GM23338 (cell line): ENCODE measurements around the gene TMEM120B. TPM values are rescaled to one million over a fixed set of nuclear protein-coding genes. Genes with fewer than 3 reads are reported as not detected.
"Not testable (repeated sequence)": the region's sequence is repeated elsewhere in the genome, so short reads cannot be mapped to it uniquely, and the experiment has no call there.

Source experiments
- ATAC-seq: fragments of 200-7000 bp; cut with Tn5 transposase; 3 replicates; pipeline ENCODE4 v1.9.1; 2020
- DNase-seq: peaks from one replicate; pipeline ENCODE4 v3.0.0-alpha.2; 2015; ENCODE audit warnings: low spot score
- H2AFZ ChIP-seq: fragments of 200-600 bp; sonication (generic); 2 replicates; pipeline ENCODE4 v1.8.0; 2016; ENCODE audit warnings: antibody characterized with exemption, mild to moderate bottlenecking, moderate library complexity
- H3F3A ChIP-seq: fragments of 200-600 bp; sonication (generic); replicated peaks from 2 replicates; pipeline ENCODE4 v1.8.0; 2017; ENCODE audit warnings: antibody characterized with exemption, mixed run types, low read depth
- H3K27ac ChIP-seq: fragments of 200-600 bp; sonication (generic); 2 replicates; pipeline ENCODE4 v1.6.1; 2016; ENCODE audit warnings: low read depth
- H3K27me3 ChIP-seq: fragments of 200-600 bp; sonication (generic); 2 replicates; pipeline ENCODE4 v1.8.0; 2016; ENCODE audit warnings: mild to moderate bottlenecking, mixed run types, moderate library complexity; ENCODE audit not compliant: insufficient read depth
- H3K36me3 ChIP-seq: fragments of 200-600 bp; sonication (generic); 2 replicates; pipeline ENCODE4 v1.8.0; 2016; ENCODE audit warnings: mild to moderate bottlenecking; ENCODE audit not compliant: insufficient read depth
- H3K4me1 ChIP-seq: fragments of 200-600 bp; sonication (generic); 2 replicates; pipeline ENCODE4 v1.8.0; 2016; ENCODE audit warnings: mild to moderate bottlenecking, moderate library complexity; ENCODE audit not compliant: insufficient read depth
- H3K4me2 ChIP-seq: fragments of 200-600 bp; sonication (generic); 2 replicates; pipeline ENCODE4 v1.7.1; 2017; ENCODE audit warnings: mixed run types
- H3K4me3 ChIP-seq: fragments of 200-600 bp; sonication (generic); 2 replicates; pipeline ENCODE4 v1.6.1; 2016; ENCODE audit warnings: mixed run types
- H3K79me2 ChIP-seq: fragments of 200-600 bp; sonication (generic); replicated peaks from 2 replicates; pipeline ENCODE4 v1.8.0; 2017; ENCODE audit warnings: mild to moderate bottlenecking; ENCODE audit not compliant: insufficient read depth
- H3K9me2 ChIP-seq: fragments of 200-600 bp; sonication (generic); 2 replicates; pipeline ENCODE4 v1.8.0; 2017; ENCODE audit not compliant: insufficient read depth
- H4K20me1 ChIP-seq: fragments of 200-600 bp; sonication (generic); replicated peaks from 2 replicates; pipeline ENCODE4 v1.8.0; 2017; ENCODE audit warnings: mild to moderate bottlenecking; ENCODE audit not compliant: insufficient read depth
- H3K27ac Mint-ChIP-seq: 2 replicates; pipeline ENCODE4 v1.8.0; 2020; ENCODE audit warnings: inconsistent platforms, mild to moderate bottlenecking, moderate library complexity, mixed read lengths
- H3K27me3 Mint-ChIP-seq: 3 replicates; pipeline ENCODE4 v1.8.0; 2022; ENCODE audit warnings: low read depth, mild to moderate bottlenecking, moderate library complexity, mixed read lengths, inconsistent platforms; ENCODE audit not compliant: insufficient read depth, poor library complexity
- H3K36me3 Mint-ChIP-seq: 3 replicates; pipeline ENCODE4 v1.8.0; 2021; ENCODE audit warnings: low read depth, mild to moderate bottlenecking, inconsistent platforms, moderate library complexity, mixed read lengths
- H3K4me1 Mint-ChIP-seq: 3 replicates; pipeline ENCODE4 v1.8.0; 2020; ENCODE audit warnings: mild to moderate bottlenecking, inconsistent platforms, mixed read lengths
- H3K4me3 Mint-ChIP-seq: 3 replicates; pipeline ENCODE4 v1.8.0; 2021; ENCODE audit warnings: moderate library complexity, mild to moderate bottlenecking, inconsistent platforms, mixed read lengths
- H3K9me3 Mint-ChIP-seq: 3 replicates; pipeline ENCODE4 v1.8.0; 2020; ENCODE audit warnings: moderate library complexity, mild to moderate bottlenecking, inconsistent platforms, mixed read lengths
- CREB1 ChIP-seq: fragments of 250-450 bp; sonication (Bioruptor Pico); IDR thresholded peaks from 2 replicates; pipeline ENCODE4 v1.5.0; 2020; ENCODE audit warnings: low read depth, mild to moderate bottlenecking, moderate library complexity
- EZH2 ChIP-seq: fragments of 200-600 bp; sonication (generic); IDR thresholded peaks from one replicate; pipeline ENCODE4 v1.8.0; 2017; ENCODE audit warnings: antibody characterized with exemption, mild to moderate bottlenecking, low read depth; ENCODE audit not compliant: unreplicated experiment
- polyA plus RNA-seq: library from polyadenylated mRNA; unstranded; fragments of >200 nt; fragmentation: Nextera tagmentation; extraction: Ambion mirVana; gene quantifications from 2 replicates; pipeline ENCODE4 v1.2.1, GENCODE V29; 2016
- total RNA-seq: library from RNA; depleted of rRNA; stranded (reverse); fragments of >200 nt; shearing (Covaris generic); gene quantifications from 2 replicates; pipeline ENCODE4 v1.2.3, GENCODE V29; 2014
- TF ChIP-seq, protein P1 (sequence below), 2 experiments: fragments of 200-600 bp in 1 of 2; sonication (generic) in 1 of 2; conservative IDR thresholded peaks; 2 replicates each; pipeline versions ENCODE4 v1.5.1 to v1.6.1; 2016 to 2017; ENCODE audit warnings: antibody characterized with exemption in 2 of 2, low read depth in 2 of 2, mild to moderate bottlenecking in 2 of 2, moderate library complexity in 1 of 2
- TF ChIP-seq, protein P2 (sequence below): fragments of 250-450 bp; sonication (Bioruptor Pico); IDR thresholded peaks from 2 replicates; pipeline ENCODE4 v1.5.0; 2020; ENCODE audit warnings: mild to moderate bottlenecking, moderate library complexity

TMEM120B gene
- total and polyA plus RNA-seq, 2 experiments from 2014 or later = 15.0 to 36.0 TPM

DNA sequence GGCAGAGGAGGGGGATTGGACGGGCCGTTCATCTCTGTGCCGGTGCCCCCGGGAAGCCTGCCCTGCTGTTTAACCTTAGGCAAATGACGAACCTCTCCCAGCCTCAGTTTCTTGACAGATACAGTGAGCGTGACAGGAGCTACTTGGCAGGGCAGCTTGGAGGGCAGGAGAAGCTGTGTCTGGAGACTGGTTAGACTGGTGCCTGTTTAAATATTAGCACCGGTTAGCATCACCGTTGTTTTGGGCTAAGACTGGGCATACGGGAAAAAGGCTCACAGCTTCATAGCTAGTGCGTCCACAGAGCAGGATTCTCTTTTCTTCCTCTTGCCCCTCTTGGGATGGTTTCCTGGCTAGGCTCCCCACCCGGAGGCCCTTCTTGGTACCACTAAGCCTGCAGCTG is 42.3 kb downstream of the TMEM120B start (continued):
- TF ChIP-seq EZH2 (no peak), CREB1 (CRISPR knock-in tag) (no peak)
- TF ChIP-seq, protein P1, sequence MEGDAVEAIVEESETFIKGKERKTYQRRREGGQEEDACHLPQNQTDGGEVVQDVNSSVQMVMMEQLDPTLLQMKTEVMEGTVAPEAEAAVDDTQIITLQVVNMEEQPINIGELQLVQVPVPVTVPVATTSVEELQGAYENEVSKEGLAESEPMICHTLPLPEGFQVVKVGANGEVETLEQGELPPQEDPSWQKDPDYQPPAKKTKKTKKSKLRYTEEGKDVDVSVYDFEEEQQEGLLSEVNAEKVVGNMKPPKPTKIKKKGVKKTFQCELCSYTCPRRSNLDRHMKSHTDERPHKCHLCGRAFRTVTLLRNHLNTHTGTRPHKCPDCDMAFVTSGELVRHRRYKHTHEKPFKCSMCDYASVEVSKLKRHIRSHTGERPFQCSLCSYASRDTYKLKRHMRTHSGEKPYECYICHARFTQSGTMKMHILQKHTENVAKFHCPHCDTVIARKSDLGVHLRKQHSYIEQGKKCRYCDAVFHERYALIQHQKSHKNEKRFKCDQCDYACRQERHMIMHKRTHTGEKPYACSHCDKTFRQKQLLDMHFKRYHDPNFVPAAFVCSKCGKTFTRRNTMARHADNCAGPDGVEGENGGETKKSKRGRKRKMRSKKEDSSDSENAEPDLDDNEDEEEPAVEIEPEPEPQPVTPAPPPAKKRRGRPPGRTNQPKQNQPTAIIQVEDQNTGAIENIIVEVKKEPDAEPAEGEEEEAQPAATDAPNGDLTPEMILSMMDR (conservative IDR thresholded peaks at IDR 0.05; ENCODE audit: low read depth in 2 of 2) = no peak

DNA sequence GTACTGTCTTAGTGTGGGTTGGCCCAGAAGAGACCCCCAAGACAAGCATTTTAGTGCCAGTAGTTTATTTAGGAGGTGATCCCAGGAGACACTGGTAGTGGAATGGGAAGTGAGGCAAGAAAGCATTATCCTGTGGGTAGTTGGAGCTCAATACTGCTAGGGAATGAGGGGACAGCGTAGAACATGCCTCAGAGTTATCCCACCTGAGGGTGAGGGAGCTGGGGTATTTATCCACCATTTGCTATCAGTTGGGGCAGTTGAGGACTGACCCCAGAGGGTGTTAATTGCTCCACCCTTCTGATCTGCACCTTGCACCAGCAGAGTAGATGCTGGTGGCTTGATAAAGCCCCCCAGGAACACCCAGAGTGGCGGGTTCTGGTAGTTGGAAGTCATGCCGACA is 43.0 kb downstream of the TMEM120B start:
- TF ChIP-seq, protein P2, sequence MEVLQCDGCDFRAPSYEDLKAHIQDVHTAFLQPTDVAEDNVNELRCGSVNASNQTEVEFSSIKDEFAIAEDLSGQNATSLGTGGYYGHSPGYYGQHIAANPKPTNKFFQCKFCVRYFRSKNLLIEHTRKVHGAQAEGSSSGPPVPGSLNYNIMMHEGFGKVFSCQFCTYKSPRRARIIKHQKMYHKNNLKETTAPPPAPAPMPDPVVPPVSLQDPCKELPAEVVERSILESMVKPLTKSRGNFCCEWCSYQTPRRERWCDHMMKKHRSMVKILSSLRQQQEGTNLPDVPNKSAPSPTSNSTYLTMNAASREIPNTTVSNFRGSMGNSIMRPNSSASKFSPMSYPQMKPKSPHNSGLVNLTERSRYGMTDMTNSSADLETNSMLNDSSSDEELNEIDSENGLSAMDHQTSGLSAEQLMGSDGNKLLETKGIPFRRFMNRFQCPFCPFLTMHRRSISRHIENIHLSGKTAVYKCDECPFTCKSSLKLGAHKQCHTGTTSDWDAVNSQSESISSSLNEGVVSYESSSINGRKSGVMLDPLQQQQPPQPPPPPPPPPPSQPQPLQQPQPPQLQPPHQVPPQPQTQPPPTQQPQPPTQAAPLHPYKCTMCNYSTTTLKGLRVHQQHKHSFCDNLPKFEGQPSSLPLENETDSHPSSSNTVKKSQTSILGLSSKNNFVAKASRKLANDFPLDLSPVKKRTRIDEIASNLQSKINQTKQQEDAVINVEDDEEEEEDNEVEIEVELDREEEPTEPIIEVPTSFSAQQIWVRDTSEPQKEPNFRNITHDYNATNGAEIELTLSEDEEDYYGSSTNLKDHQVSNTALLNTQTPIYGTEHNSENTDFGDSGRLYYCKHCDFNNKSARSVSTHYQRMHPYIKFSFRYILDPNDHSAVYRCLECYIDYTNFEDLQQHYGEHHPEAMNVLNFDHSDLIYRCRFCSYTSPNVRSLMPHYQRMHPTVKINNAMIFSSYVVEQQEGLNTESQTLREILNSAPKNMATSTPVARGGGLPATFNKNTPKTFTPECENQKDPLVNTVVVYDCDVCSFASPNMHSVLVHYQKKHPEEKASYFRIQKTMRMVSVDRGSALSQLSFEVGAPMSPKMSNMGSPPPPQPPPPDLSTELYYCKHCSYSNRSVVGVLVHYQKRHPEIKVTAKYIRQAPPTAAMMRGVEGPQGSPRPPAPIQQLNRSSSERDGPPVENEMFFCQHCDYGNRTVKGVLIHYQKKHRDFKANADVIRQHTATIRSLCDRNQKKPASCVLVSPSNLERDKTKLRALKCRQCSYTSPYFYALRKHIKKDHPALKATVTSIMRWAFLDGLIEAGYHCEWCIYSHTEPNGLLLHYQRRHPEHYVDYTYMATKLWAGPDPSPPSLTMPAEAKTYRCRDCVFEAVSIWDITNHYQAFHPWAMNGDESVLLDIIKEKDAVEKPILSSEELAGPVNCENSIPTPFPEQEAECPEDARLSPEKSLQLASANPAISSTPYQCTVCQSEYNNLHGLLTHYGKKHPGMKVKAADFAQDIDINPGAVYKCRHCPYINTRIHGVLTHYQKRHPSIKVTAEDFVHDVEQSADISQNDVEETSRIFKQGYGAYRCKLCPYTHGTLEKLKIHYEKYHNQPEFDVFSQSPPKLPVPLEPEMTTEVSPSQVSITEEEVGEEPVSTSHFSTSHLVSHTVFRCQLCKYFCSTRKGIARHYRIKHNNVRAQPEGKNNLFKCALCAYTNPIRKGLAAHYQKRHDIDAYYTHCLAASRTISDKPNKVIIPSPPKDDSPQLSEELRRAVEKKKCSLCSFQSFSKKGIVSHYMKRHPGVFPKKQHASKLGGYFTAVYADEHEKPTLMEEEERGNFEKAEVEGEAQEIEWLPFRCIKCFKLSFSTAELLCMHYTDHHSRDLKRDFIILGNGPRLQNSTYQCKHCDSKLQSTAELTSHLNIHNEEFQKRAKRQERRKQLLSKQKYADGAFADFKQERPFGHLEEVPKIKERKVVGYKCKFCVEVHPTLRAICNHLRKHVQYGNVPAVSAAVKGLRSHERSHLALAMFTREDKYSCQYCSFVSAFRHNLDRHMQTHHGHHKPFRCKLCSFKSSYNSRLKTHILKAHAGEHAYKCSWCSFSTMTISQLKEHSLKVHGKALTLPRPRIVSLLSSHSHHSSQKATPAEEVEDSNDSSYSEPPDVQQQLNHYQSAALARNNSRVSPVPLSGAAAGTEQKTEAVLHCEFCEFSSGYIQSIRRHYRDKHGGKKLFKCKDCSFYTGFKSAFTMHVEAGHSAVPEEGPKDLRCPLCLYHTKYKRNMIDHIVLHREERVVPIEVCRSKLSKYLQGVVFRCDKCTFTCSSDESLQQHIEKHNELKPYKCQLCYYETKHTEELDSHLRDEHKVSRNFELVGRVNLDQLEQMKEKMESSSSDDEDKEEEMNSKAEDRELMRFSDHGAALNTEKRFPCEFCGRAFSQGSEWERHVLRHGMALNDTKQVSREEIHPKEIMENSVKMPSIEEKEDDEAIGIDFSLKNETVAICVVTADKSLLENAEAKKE = no peak
- H3K27me3 ChIP-seq = no peaks in the 10 kb centered on the region
- peaks cover 10% of the 10 kb centered on the region; the same call in 1 of the 3 replicates for H3K36me3 Mint-ChIP-seq
- H3K79me2 ChIP-seq = no peaks in the 10 kb centered on the region
- H3K36me3 ChIP-seq = no peaks in the 10 kb centered on the region; the same call in 1 of the 2 replicates
- H3K27ac ChIP-seq = no peak overlapping the region
- no peaks in the 10 kb centered on the region for H3K9me2 ChIP-seq
- DNase-seq (no peak), ATAC-seq (no peak)
- H3K4me1 ChIP-seq = no peaks in the 10 kb centered on the region
- no peak overlapping the region for H2AFZ ChIP-seq
- no peak overlapping the region for H3K4me2 ChIP-seq
- no peaks in the 10 kb centered on the region for H3K9me3 Mint-ChIP-seq
- no peak overlapping the region for H3K4me3 ChIP-seq
- H3K4me3 Mint-ChIP-seq = no peak overlapping the region
- H3K27ac Mint-ChIP-seq = no peak overlapping the region
- no peaks in the 10 kb centered on the region for H3K4me1 Mint-ChIP-seq
- H4K20me1 ChIP-seq = no peaks in the 10 kb centered on the region
- 0 out of 2 replicates have a peak, but pooled peaks cover 4% of the 10 kb centered on the region for H3F3A ChIP-seq
- peaks cover 2% of the 10 kb centered on the region for H3K27me3 Mint-ChIP-seq

DNA sequence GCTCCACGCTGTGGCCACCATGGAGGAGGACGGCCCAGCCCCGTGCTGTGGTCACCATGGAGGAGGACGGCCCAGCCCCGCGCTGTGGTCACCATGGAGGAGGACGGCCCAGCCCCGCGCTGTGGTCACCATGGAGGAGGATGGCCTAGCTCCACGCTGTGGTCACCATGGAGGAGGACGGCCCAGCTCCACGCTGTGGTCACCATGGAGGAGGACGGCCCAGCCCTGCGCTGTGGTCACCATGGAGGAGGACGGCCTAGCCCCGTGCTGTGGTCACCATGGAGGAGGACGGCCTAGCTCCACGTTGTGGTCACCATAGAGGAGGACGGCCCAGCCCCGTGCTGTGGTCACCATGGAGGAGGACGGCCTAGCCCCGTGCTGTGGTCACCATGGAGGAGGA is 46.0 kb downstream of the TMEM120B start:
- not testable (repeated sequence) for H4K20me1 ChIP-seq, DNase-seq, H3K4me3 ChIP-seq, H3K4me1 Mint-ChIP-seq, H3K27ac ChIP-seq, H3F3A ChIP-seq, H3K4me1 ChIP-seq, H3K27me3 ChIP-seq, H3K36me3 ChIP-seq, H3K36me3 Mint-ChIP-seq, H3K4me3 Mint-ChIP-seq, H3K9me2 ChIP-seq, H3K79me2 ChIP-seq, H3K4me2 ChIP-seq, ATAC-seq, H3K9me3 Mint-ChIP-seq, H3K27ac Mint-ChIP-seq, H2AFZ ChIP-seq
- H3K27me3 Mint-ChIP-seq = peaks cover 10% of the 10 kb centered on the region
